Retinal pigment epithelial cell (primary cell): ENCODE measurements around the gene SGSM1.
A peak's percentile ranks its signal among the peaks of the same experiment; 100 is the strongest.
"Not testable (repeated sequence)": the region's sequence is repeated elsewhere in the genome, so short reads cannot be mapped to it uniquely, and the experiment has no call there.

Experiments
- DNase-seq: peaks from one replicate; pipeline ENCODE4 v3.0.0-alpha.2; 2010; ENCODE audit warnings: low read depth
- H3K4me3 ChIP-seq: 2 replicates; pipeline ENCODE4 v1.5.1; 2011; ENCODE audit warnings: mild to moderate bottlenecking, low read length, control low read depth, moderate library complexity
- TF ChIP-seq, protein P1 (sequence below): conservative IDR thresholded peaks from 2 replicates; pipeline ENCODE4 v1.5.1; 2011; ENCODE audit warnings: low read depth, low read length, control low read depth, inconsistent platforms

The SGSM1 gene

GRCh38 chr22:24894220-24894975 is 88.4 kb downstream of the SGSM1 start:
- peak; percentile 82 for DNase-seq
- no peak overlapping the region for H3K4me3 ChIP-seq
- TF ChIP-seq, protein P1, sequence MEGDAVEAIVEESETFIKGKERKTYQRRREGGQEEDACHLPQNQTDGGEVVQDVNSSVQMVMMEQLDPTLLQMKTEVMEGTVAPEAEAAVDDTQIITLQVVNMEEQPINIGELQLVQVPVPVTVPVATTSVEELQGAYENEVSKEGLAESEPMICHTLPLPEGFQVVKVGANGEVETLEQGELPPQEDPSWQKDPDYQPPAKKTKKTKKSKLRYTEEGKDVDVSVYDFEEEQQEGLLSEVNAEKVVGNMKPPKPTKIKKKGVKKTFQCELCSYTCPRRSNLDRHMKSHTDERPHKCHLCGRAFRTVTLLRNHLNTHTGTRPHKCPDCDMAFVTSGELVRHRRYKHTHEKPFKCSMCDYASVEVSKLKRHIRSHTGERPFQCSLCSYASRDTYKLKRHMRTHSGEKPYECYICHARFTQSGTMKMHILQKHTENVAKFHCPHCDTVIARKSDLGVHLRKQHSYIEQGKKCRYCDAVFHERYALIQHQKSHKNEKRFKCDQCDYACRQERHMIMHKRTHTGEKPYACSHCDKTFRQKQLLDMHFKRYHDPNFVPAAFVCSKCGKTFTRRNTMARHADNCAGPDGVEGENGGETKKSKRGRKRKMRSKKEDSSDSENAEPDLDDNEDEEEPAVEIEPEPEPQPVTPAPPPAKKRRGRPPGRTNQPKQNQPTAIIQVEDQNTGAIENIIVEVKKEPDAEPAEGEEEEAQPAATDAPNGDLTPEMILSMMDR: no peak

DNA sequence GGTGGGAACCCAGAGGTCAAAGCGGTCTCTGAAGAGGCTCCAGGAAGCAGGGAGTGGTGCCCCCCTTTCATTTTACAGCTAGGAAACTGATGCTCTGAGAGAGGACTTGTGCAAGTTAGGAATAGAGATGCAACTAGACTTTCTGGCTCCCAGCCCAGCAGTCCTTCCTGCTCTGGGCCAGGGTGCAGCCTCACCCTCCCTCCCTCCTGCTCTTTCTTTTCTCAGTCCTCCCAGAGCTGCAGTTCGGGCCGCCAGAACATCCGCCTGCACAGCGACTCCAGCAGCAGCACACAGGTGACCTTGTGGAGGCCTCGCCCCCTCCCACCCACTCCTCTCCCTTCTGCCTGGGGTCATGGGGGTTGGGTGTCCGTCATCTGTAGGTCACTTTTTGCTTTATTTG is 89.0 kb downstream of the SGSM1 start:
- DNase-seq: peak; percentile 18
- no peak overlapping the region for H3K4me3 ChIP-seq
- TF ChIP-seq, protein P1: no peak

DNA sequence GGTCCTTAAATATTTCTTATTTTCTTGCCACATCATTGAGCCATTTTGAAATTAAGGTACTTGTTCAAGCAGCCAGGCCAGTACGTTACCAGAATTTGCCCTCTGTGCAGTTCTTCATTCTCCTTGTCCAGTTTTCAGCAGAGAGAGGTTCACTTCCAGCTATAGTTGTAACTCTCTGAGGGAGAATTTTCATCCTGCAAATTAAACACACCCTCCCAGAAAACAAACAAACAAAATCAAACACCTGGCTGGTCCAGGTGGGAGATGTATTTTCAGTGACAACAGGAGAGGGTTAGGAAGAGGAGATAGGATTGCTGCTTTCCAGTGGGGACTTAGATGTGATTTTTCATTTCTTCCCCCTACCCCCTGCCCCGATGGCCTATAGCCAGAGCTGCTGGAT is 95.4 kb downstream of the SGSM1 start:
- TF ChIP-seq, protein P1: no peak
- H3K4me3 ChIP-seq: no peak overlapping the region
- DNase-seq: no peak

DNA sequence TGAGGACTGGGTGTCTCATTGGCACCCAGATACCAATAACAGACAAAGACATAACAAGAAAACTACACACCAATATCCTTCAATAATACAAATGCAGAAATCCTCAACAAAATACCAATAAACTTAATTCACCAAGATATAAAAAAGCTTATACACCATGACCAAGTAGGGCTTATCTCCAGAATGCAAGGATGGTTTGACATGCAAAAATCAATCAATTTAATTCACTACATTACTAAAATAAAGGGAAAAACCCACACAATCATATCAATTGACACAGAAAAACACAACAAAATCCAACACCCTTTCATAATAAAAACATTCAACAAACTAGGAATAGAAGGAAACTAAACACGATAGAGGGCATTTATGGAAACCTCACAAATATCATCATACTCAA is 99.9 kb downstream of the SGSM1 start:
- no peak for DNase-seq
- TF ChIP-seq, protein P1: no peak
- H3K4me3 ChIP-seq: no peak overlapping the region

DNA sequence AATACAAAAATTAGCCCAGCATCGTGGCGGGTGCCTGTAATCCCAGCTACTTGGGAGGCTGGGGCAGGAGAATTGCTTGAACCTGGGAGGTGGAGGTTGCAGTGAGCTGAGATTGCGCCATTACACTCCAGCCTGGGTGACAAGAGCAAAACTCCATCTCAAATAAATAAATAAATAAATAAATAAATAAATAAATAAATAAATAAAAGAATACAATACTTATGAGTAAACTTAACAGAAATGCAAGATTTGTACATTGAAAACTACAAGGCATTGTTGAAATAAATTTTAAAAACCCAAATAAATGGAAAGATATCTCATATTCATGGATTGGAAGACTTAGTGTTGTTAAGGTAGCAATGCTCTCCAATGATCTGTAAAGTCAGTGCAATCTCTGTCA is 101.1 kb downstream of the SGSM1 start:
- not testable (repeated sequence) for H3K4me3 ChIP-seq, DNase-seq

GRCh38 chr22:24920029-24920428 is 114.0 kb downstream of the SGSM1 start:
- H3K4me3 ChIP-seq: no peak overlapping the region
- TF ChIP-seq, protein P1: no peak
- DNase-seq: no peak

DNA sequence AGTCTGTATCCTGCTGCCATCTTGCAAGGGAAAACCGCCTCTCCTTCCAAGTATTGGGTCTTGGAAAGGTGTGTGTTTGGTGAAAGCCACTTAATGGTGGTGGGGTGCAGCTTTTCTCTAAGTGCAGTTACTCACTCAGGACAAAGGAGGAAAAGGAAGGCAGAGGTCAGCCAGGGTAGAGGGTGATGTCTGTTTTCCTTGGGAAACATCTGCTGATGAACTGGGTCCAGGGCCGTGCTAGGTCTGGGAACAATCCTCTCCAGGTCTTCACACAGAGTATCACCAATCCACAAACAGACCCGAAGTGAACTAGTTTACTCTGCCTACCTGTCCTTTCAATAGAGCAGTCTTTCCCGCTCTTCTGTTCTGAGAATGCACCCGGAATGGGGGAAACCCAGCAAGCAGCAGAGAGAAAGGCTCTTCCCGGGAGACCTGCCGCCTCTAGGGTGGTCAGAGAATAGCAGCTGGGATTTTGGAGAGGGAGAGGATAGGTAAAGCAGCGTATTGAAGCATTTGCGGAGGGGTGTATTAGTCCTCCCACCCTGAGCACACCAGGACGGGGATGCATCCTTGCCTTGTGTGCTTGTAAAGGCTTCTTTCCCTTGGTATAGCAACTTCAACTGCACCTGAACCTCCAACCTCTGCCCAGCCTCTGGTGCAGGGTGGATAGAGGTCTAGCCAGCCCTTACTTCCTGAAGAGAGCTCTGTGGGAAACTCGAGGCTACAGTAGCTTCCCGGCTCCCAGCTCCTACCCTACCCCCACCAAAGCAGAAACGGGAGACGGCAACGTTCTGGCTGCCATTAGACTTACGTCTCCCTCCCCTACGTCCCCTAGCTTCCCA is 119.8 kb downstream of the SGSM1 start:
- no peak overlapping the region for H3K4me3 ChIP-seq

More for the DNA sequence above, 119.8 kb downstream of the SGSM1 start:
- TF ChIP-seq, protein P1: no peak
- DNase-seq: no peak
